ENCODE measurements around the gene IFT43. TPM values are rescaled to one million over a fixed set of nuclear protein-coding genes. Genes with fewer than 3 reads are reported as not detected.

Gene IFT43
- total and polyA plus RNA-seq, 9 donors: 14.2 to 48.8 (median 30.2) TPM

GRCh38 chr14:76088326-76088725 is 102.8 kb downstream of the IFT43 start:
- Histone ChIP-seq H3K4me1 (ENCODE audit: insufficient read depth) (peaks cover 11% of the 10 kb centered on the region), H3K4me3 (no peak overlapping the region), H3K36me3 (no peaks in the 10 kb centered on the region), H3K27ac (no peak overlapping the region), H3K27me3 (no peaks in the 10 kb centered on the region), H3K9me3 (no peaks in the 10 kb centered on the region)
- WGBS, 3 donors: 34 to 37% (median 37%) methylated on average over 8 of the region's 8 CpGs
- intact Hi-C loops (cut with DNase I): no loop called here
- no peak for DNase-seq
- TF ChIP-seq POLR2A (IDR thresholded peaks at IDR 0.05) (no peak), CTCF (IDR thresholded peaks at IDR 0.05) (no peak), EP300 (IDR thresholded peaks at IDR 0.05) (no peak)

DNA sequence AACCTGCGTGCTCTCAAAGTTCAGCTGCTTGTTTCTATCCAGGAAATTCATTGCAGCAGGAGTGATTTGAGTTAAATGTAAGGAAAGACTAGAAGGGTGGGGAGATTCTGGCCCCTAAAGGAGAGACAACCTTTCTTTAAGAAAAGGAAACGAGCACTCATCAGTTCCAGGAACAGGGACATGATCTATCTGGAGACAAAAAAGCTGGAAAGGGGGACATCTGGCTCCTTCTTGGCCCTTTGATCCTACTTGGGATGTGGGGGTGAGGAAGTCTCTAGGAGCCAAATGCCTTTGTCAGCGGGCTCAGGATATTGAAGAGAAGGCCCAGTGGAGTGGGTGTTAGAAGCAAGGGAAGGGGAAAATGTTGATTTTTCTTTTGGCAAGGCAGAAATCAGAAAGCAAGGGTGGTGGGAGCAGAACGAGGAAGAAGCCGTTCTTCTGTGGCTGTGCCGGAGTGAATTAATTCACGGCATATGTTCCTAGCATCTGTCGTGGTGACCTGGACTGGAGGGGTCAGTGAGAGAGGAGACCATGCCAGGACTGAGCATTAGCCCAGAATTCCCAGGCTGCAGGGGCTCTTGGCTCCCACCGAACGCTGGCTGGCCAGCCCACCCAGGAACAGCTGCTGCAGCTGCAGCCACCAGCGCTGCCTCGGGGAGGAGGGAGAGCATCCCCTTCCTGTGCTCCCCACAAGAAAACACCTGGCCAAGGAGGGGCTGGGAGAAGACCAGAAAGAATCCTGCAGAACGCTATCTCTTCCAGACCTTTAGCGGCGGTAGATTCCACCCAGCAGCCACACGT is 103.4 kb downstream of the IFT43 start:
- DNase-seq: peak in 2 of 5 donors; percentile 22 to 43
- H3K4me3 ChIP-seq: no peak overlapping the region
- no peak overlapping the region for H3K27ac ChIP-seq
- TF ChIP-seq EP300 (IDR thresholded peaks at IDR 0.05) (no peak), CTCF (IDR thresholded peaks at IDR 0.05) (no peak), POLR2A (IDR thresholded peaks at IDR 0.05) (no peak)
- WGBS, 3 donors: 9 to 15% (median 10%) methylated on average over 16 of the region's 16 CpGs
- no peaks in the 10 kb centered on the region for H3K36me3 ChIP-seq
- intact Hi-C loops (cut with DNase I): no loop called here
- H3K27me3 ChIP-seq: no peaks in the 10 kb centered on the region
- no peaks in the 10 kb centered on the region for H3K9me3 ChIP-seq
- peaks cover 11% of the 10 kb centered on the region for H3K4me1 ChIP-seq (ENCODE audit: insufficient read depth)

- intact Hi-C loops (cut with DNase I): no loop called here
- no peak overlapping the region for H3K4me3 ChIP-seq
- TF ChIP-seq POLR2A (IDR thresholded peaks at IDR 0.05) (no peak), EP300 (IDR thresholded peaks at IDR 0.05) (no peak), CTCF (IDR thresholded peaks at IDR 0.05) (no peak)
- peaks cover 11% of the 10 kb centered on the region for H3K4me1 ChIP-seq (ENCODE audit: insufficient read depth)
- WGBS, 3 donors: 9 to 18% (median 13%) methylated on average over 6 of the region's 6 CpGs
- no peaks in the 10 kb centered on the region for H3K27me3 ChIP-seq
- H3K36me3 ChIP-seq: no peaks in the 10 kb centered on the region
- no peak for DNase-seq
- no peaks in the 10 kb centered on the region for H3K9me3 ChIP-seq
- H3K27ac ChIP-seq: no peak overlapping the region
Measured at GRCh38 chr14:76089575-76089974, 104.0 kb downstream of the IFT43 start.

DNA sequence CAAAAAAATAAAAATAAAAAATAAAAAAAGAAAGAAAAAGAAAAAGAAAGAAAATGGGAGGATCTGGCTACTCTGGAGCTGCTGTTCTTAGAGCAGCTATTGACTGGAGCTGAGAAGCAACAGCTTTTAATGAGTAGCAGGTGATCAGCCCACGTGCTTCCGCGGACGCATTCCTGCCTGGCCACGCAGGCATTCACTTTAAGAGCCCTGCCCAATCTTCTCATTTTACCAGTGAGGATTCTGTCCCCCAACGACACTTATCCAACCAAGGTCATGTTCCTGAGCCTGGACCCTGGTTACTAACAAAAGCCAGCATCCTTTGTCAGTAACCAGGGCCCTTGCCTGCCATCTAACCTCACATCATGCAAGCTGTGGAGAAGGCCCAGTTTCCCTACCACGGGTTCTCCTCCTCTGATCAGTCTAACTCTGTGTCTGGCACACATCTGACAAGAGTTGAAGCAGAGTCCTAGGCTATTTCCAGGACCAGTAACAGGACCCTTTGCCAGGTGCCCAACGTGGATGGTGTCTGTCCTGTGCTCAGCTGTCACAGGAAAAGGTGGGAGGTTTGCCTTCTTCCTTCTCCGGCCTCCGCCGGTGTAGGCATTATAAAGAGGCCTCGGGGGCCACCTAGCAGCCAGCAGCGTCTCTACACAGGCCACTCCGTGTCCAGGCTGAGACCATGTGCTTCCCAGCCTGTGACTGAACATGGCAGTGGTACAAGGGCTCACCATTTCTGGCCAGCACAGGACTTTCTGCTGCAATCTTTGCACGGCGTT is 105.2 kb downstream of the IFT43 start:
- no peak overlapping the region for H3K27ac ChIP-seq
- TF ChIP-seq POLR2A (IDR thresholded peaks at IDR 0.05) (no peak), EP300 (IDR thresholded peaks at IDR 0.05) (no peak), CTCF (IDR thresholded peaks at IDR 0.05) (no peak)
- intact Hi-C loops (cut with DNase I): no loop called here
- H3K9me3 ChIP-seq: no peaks in the 10 kb centered on the region
- DNase-seq: no peak
- H3K27me3 ChIP-seq: no peaks in the 10 kb centered on the region
- H3K4me3 ChIP-seq: no peak overlapping the region
- no peaks in the 10 kb centered on the region for H3K36me3 ChIP-seq
- WGBS, 3 donors: 55 to 65% (median 58%) methylated on average over 16 of the region's 16 CpGs
- peaks cover 11% of the 10 kb centered on the region for H3K4me1 ChIP-seq (ENCODE audit: insufficient read depth)
